IMR-90 (cell line): ENCODE results near the gene LTBP4. TPM values are rescaled to one million over a fixed set of nuclear protein-coding genes. Genes with fewer than 3 reads are reported as not detected.

ENCODE experiments used
- ATAC-seq: fragments of 200-7000 bp; cut with Tn5 transposase; 2 replicates; pipeline ENCODE4 v1.9.1; 2020; ENCODE audit warnings: low read depth, mild to moderate bottlenecking, moderate library complexity
- BruUV-seq: library from RNA; stranded (reverse); fragments of 400-500 nt; replicated peaks from 2 replicates; lab custom pipeline; 2021; lab: Mats Ljungman, UMichigan
- CTCF ChIA-PET: fragments of 300-600 bp; formaldehyde crosslinking; extraction: SDS; loops from one replicate; lab custom pipeline; 2021; ENCODE audit warnings: antibody characterized with exemption; lab: Yijun Ruan, JAX
- POLR2A ChIA-PET: fragments of 300-600 bp; sonication (Branson Sonifier 250); formaldehyde crosslinking; loops from one replicate; lab custom pipeline; 2022; ENCODE audit warnings: antibody characterized with exemption; ENCODE audit not compliant: unreplicated experiment; lab: Charles Lee
- DNase-seq: peaks from one replicate; pipeline ENCODE4 v3.0.0; 2013
- H2AFZ ChIP-seq: replicated peaks from 2 replicates; pipeline ENCODE3; 2013; ENCODE audit warnings: low read length, mild to moderate bottlenecking; ENCODE audit not compliant: poor library complexity
- H2AK5ac ChIP-seq: 2 replicates; pipeline ENCODE4 v1.6.1; 2013; ENCODE audit warnings: low read depth, low read length, inconsistent platforms
- H2AK9ac ChIP-seq: replicated peaks from 2 replicates; pipeline ENCODE3; 2013; ENCODE audit warnings: mild to moderate bottlenecking, low read depth, low read length, moderate library complexity; ENCODE audit not compliant: poor library complexity
- H2BK120ac ChIP-seq: 2 replicates; pipeline ENCODE4 v1.6.1; 2013; ENCODE audit warnings: low read depth, low read length, inconsistent platforms
- H2BK15ac ChIP-seq: 3 replicates; pipeline ENCODE4 v1.6.1; 2013; ENCODE audit warnings: low read depth, low read length, inconsistent platforms
- H2BK20ac ChIP-seq: 2 replicates; pipeline ENCODE4 v1.6.1; 2013; ENCODE audit warnings: low read depth, mild to moderate bottlenecking, inconsistent platforms, low read length, moderate library complexity
- H2BK5ac ChIP-seq: 2 replicates; pipeline ENCODE4 v1.6.1; 2013; ENCODE audit warnings: mild to moderate bottlenecking, low read depth, low read length, inconsistent platforms; ENCODE audit not compliant: poor library complexity, severe bottlenecking
- H3K14ac ChIP-seq: replicated peaks from 2 replicates; pipeline ENCODE4 v1.6.1; 2013; ENCODE audit warnings: low read depth, low read length, inconsistent platforms
- H3K18ac ChIP-seq: 2 replicates; pipeline ENCODE4 v1.6.1; 2013; ENCODE audit warnings: low read depth, low read length, control low read depth
- H3K23ac ChIP-seq: 2 replicates; pipeline ENCODE4 v1.6.1; 2013; ENCODE audit warnings: low read depth, low read length, inconsistent platforms
- H3K27ac ChIP-seq: 2 replicates; pipeline ENCODE4 v1.5.1; 2013; ENCODE audit warnings: mild to moderate bottlenecking, control low read depth, low read length; ENCODE audit not compliant: insufficient read depth
- H3K27me3 ChIP-seq: 2 replicates; pipeline ENCODE4 v1.6.1; 2013; ENCODE audit warnings: low read length; ENCODE audit not compliant: control insufficient read depth, insufficient read depth
- H3K36me3 ChIP-seq: 2 replicates; pipeline ENCODE4 v1.6.1; 2013; ENCODE audit warnings: low read length, mixed read lengths; ENCODE audit not compliant: control insufficient read depth, insufficient read depth
- H3K4ac ChIP-seq: 2 replicates; pipeline ENCODE4 v1.6.1; 2013; ENCODE audit warnings: low read depth, low read length, inconsistent platforms
- H3K4me1 ChIP-seq: 2 replicates; pipeline ENCODE4 v1.6.1; 2013; ENCODE audit warnings: low read length, mixed read lengths; ENCODE audit not compliant: control insufficient read depth, insufficient read depth
- H3K4me2 ChIP-seq: 2 replicates; pipeline ENCODE4 v1.6.1; 2013; ENCODE audit warnings: low read depth, mild to moderate bottlenecking, control low read depth, low read length, moderate library complexity
- H3K4me3 ChIP-seq: 2 replicates; pipeline ENCODE4 v1.5.1; 2013; ENCODE audit warnings: low read depth, mild to moderate bottlenecking, control low read depth, low read length, moderate library complexity; ENCODE audit not compliant: insufficient read depth
- H3K56ac ChIP-seq: 2 replicates; pipeline ENCODE4 v1.6.1; 2013; ENCODE audit warnings: low read length, inconsistent platforms; ENCODE audit not compliant: insufficient read depth; ENCODE audit errors: extremely low read depth
- H3K79me1 ChIP-seq, 2 experiments: 2 replicates each; pipeline ENCODE4 v1.6.1; 2013; ENCODE audit warnings: low read length in 2 of 2, inconsistent platforms in 1 of 2, low read depth in 1 of 2
- H3K9ac ChIP-seq: 2 replicates; pipeline ENCODE4 v1.6.1; 2013; ENCODE audit warnings: low read depth, low read length, control low read depth
- H3K9me1 ChIP-seq: 2 replicates; pipeline ENCODE4 v1.6.1; 2013; ENCODE audit warnings: low read length, inconsistent platforms; ENCODE audit not compliant: insufficient read depth
- H3K9me3 ChIP-seq: 2 replicates; pipeline ENCODE4 v1.6.1; 2013; ENCODE audit warnings: low read length; ENCODE audit not compliant: control insufficient read depth, insufficient read depth
- H4K20me1 ChIP-seq: 2 replicates; pipeline ENCODE4 v1.6.1; 2013; ENCODE audit warnings: low read length, inconsistent platforms; ENCODE audit not compliant: insufficient read depth
- H4K5ac ChIP-seq: 2 replicates; pipeline ENCODE4 v1.6.1; 2013; ENCODE audit warnings: mild to moderate bottlenecking, low read depth, low read length, control low read depth
- H4K8ac ChIP-seq, 2 experiments: 2 replicates each; pipeline ENCODE4 v1.6.1; 2013; ENCODE audit warnings: low read depth in 2 of 2, low read length in 2 of 2, control low read depth in 1 of 2, inconsistent platforms in 1 of 2
- H4K91ac ChIP-seq: 2 replicates; pipeline ENCODE4 v1.6.1; 2013; ENCODE audit warnings: low read depth, low read length, inconsistent platforms; ENCODE audit not compliant: insufficient read depth
- MXI1 ChIP-seq: IDR thresholded peaks from 2 replicates; pipeline ENCODE4 v1.6.1; 2012; ENCODE audit warnings: low read depth, mild to moderate bottlenecking, low read length, moderate library complexity, borderline replicate concordance
- POLR2A ChIP-seq: IDR thresholded peaks from 2 replicates; pipeline ENCODE4 v1.6.1; 2012; ENCODE audit warnings: mild to moderate bottlenecking, low read depth, low read length
- WGBS, 2 experiments: methylation state at CpG; one replicate each; pipeline versions ENCODE4 v1.1.5 to v1.1.7; 2013; ENCODE audit warnings: missing lambda C conversion rate in 2 of 2; ENCODE audit not compliant: insufficient read length in 1 of 2; ENCODE audit errors: extremely low coverage in 2 of 2; 5-methylcytosine and 5-hydroxymethylcytosine counted together
- dilution Hi-C: fragments of 300-500 bp; cut with HindIII; formaldehyde crosslinking; loops from one replicate; pipeline ENCODE4 v1.14.3; 2018; ENCODE audit warnings: low sequenced_read_pairs; ENCODE audit not compliant: unreplicated experiment
- in situ Hi-C: fragments of 300-500 bp; cut with MboI; formaldehyde crosslinking; loops from 3 replicates; pipeline ENCODE4 v1.14.3; 2019; ENCODE audit warnings: low sequenced_read_pairs, inconsistent platforms, mixed read lengths
- intact Hi-C: fragments of 100-400 bp; cut with micrococcal nuclease; formaldehyde crosslinking; loops from 2 replicates; pipeline ENCODE4 v1.10.0; 2022
- polyA plus RNA-seq, 3 experiments: library from polyadenylated mRNA; depleted of rRNA; stranded (reverse); fragments of >200 nt; gene quantifications; 2 replicates each; pipeline ENCODE4 v1.2.3, GENCODE V29; 2012; ENCODE audit warnings: low replicate concordance in 1 of 3
- total RNA-seq: library from RNA; depleted of rRNA; stranded (reverse); fragments of >200 nt; gene quantifications from 2 replicates; pipeline ENCODE4 v1.2.3, GENCODE V29; 2012

The LTBP4 gene
- total and polyA plus RNA-seq, 2 of the 4 experiments (the other 2 are of a cell fraction): 14.7 to 70.3 TPM

GRCh38 chr19:40596608-40597328 lies 4.4 kb upstream of the LTBP4 start:
- H3K56ac ChIP-seq: no peak overlapping the region
- H3K23ac ChIP-seq: no peak overlapping the region
- H3K9ac ChIP-seq: peak overlapping the region; percentile 61; the same call in 1 of the 2 replicates
- no peak overlapping the region for H2BK120ac ChIP-seq
- H2AK9ac ChIP-seq: peak overlapping the region; percentile 66
- ATAC-seq (peak; percentile 51), DNase-seq (peak; percentile 59)
- peak overlapping the region; percentile 50 for H3K4me3 ChIP-seq
- H4K8ac ChIP-seq: no peak overlapping the region
- H3K14ac ChIP-seq: no peak overlapping the region
- no peak overlapping the region; the same call in 1 of the 2 replicates for H3K18ac ChIP-seq
- dilution Hi-C loops: no loop called here
- H2BK15ac ChIP-seq: no peak overlapping the region
- peaks cover 8% of the 10 kb centered on the region for H3K4me1 ChIP-seq
- 4% methylated on average over 13 of the region's 53 CpGs; no CpG with 5 or more reads in 1 of the 2 experiments for WGBS, 2 experiments
- peak overlapping the region; percentile 11; the same call in 1 of the 2 replicates for H3K4ac ChIP-seq
- H3K4me2 ChIP-seq: peak overlapping the region; percentile 96
- intact Hi-C loops: loop anchor here (5.0 to 10.0 kb wide), 3 partner anchors 154 to 462 kb away; partner anchors contain the start of genes C19orf47, PLD3 and SERTAD3
- peaks cover 9% of the 10 kb centered on the region; the same call in 1 of the 2 replicates for H4K20me1 ChIP-seq
- no peak overlapping the region for H4K91ac ChIP-seq
- H3K9me3 ChIP-seq: no peaks in the 10 kb centered on the region
- TF ChIP-seq MXI1 (no peak), POLR2A (peak; percentile 35; the same call in 1 of the 2 replicates)
- H3K9me1 ChIP-seq: no peaks in the 10 kb centered on the region
- no TSS peak for BruUV-seq
- POLR2A ChIA-PET: no interaction called here
- H4K5ac ChIP-seq: no peak overlapping the region
- H2BK5ac ChIP-seq: no peak overlapping the region
- peak overlapping the region; percentile 26; the same call in 1 of the 2 replicates for H3K27ac ChIP-seq
- H2AK5ac ChIP-seq: 0 out of 2 replicates have a peak overlapping the region, but pooled peaks have one; percentile 13
- H2BK20ac ChIP-seq: no peak overlapping the region
- peaks cover 0 to 6% of the 10 kb centered on the region in 2 experiments; a peak in 3 of 4 replicates for H3K79me1 ChIP-seq
- no peaks in the 10 kb centered on the region for H3K36me3 ChIP-seq
- in situ Hi-C loops: loop anchor here (5.0 kb wide), 1 partner anchor 59 kb away; no protein-coding TSS in a partner anchor
- no peaks in the 10 kb centered on the region for H3K27me3 ChIP-seq
- peak overlapping the region; percentile 88 for H2AFZ ChIP-seq
- CTCF ChIA-PET: no interaction called here
